ENCODE measurements around the gene CCDC174.

The CCDC174 gene

DNA sequence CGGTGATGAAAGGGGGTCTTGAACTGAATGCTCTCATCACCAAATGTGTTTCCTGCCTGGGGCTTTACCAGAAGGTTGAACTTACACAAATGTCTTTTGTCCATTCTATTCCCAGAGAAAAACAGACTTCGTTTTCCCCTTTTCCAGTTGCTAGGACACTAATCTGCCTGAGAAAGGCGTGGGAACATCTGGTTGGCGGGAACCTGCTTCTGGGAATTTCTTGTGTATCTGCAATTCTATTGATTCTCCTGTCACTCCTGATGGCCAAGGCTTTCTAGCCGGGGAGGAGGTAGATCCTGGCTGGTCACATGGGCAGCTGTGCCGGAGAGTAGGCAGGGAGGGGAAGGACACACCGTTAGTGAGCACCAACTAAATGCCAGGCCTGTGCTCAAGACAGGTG, 31.1 kb upstream of the CCDC174 start:
- TF ChIP-seq, protein P1, sequence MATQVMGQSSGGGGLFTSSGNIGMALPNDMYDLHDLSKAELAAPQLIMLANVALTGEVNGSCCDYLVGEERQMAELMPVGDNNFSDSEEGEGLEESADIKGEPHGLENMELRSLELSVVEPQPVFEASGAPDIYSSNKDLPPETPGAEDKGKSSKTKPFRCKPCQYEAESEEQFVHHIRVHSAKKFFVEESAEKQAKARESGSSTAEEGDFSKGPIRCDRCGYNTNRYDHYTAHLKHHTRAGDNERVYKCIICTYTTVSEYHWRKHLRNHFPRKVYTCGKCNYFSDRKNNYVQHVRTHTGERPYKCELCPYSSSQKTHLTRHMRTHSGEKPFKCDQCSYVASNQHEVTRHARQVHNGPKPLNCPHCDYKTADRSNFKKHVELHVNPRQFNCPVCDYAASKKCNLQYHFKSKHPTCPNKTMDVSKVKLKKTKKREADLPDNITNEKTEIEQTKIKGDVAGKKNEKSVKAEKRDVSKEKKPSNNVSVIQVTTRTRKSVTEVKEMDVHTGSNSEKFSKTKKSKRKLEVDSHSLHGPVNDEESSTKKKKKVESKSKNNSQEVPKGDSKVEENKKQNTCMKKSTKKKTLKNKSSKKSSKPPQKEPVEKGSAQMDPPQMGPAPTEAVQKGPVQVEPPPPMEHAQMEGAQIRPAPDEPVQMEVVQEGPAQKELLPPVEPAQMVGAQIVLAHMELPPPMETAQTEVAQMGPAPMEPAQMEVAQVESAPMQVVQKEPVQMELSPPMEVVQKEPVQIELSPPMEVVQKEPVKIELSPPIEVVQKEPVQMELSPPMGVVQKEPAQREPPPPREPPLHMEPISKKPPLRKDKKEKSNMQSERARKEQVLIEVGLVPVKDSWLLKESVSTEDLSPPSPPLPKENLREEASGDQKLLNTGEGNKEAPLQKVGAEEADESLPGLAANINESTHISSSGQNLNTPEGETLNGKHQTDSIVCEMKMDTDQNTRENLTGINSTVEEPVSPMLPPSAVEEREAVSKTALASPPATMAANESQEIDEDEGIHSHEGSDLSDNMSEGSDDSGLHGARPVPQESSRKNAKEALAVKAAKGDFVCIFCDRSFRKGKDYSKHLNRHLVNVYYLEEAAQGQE (IDR thresholded peaks at IDR 0.05; ENCODE audit: insufficient read depth in 1 of 2, low read depth in 2 of 2, low read length in 2 of 2) = no peak
- TF ChIP-seq SIN3A (IDR thresholded peaks at IDR 0.05; ENCODE audit: borderline replicate concordance, insufficient read depth, low read length) (no peak), FOXP2 (optimal IDR thresholded peaks at IDR 0.05; ENCODE audit: borderline replicate concordance, extremely low read depth, extremely low read length, insufficient read depth) (no peak), POLR2AphosphoS5 (IDR thresholded peaks at IDR 0.05; ENCODE audit: low read depth, low read length) (no peak), TAF1 (IDR thresholded peaks at IDR 0.05; ENCODE audit: borderline replicate concordance, insufficient read depth, low read length) (no peak)

DNA sequence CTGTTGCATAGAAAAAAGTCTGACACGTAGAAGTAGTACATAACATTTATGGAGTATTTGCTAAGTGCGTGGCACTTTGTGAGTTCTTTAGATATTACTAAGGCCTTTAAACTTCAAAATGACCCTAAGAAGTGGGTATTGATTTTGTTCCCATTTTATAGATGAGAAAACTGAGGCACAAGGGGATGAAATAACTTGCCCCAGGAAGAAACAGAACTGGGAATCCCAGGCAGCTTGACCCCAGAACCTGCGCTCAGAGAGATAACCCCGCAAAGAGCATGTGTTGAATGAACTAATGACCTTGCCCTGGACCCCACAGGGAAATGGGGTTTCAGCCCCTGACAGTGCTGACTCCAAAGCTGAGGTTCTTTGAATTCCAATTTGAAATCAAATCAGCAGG, 30.5 kb upstream of the CCDC174 start:
- no peak for TF ChIP-seq POLR2AphosphoS5 (IDR thresholded peaks at IDR 0.05; ENCODE audit: low read depth, low read length)
- TF ChIP-seq, protein P1 (IDR thresholded peaks at IDR 0.05; ENCODE audit: insufficient read depth in 1 of 2, low read depth in 2 of 2, low read length in 2 of 2) = no peak
- no peak for TF ChIP-seq FOXP2 (optimal IDR thresholded peaks at IDR 0.05; ENCODE audit: borderline replicate concordance, extremely low read depth, extremely low read length, insufficient read depth)
- TF ChIP-seq TAF1 (IDR thresholded peaks at IDR 0.05; ENCODE audit: borderline replicate concordance, insufficient read depth, low read length) = no peak
- TF ChIP-seq SIN3A (IDR thresholded peaks at IDR 0.05; ENCODE audit: borderline replicate concordance, insufficient read depth, low read length) = no peak

DNA sequence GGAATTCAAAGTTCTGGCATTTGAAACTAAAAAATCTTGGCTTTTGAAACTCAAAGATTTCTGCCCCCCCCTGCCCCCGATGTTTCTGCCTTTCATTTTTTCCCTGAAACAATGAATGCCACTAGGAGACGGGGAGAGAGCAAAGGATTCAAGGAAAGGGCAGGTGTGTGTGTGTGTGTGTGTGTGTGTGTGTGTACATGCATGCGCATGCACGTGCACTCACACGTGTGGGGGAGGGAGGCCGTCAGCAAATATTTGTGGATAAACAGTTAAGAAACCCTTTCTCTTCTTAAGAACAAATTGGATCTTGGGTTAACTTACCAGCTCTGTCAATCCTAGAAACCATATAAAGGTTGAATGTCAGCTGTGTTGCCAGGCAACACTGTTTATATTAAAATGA, 29.2 kb upstream of the CCDC174 start:
- TF ChIP-seq SIN3A (IDR thresholded peaks at IDR 0.05; ENCODE audit: borderline replicate concordance, insufficient read depth, low read length) = no peak
- TF ChIP-seq POLR2AphosphoS5 (IDR thresholded peaks at IDR 0.05; ENCODE audit: low read depth, low read length) = no peak
- TF ChIP-seq FOXP2 (optimal IDR thresholded peaks at IDR 0.05; ENCODE audit: borderline replicate concordance, extremely low read depth, extremely low read length, insufficient read depth) = no peak
- no peak for TF ChIP-seq TAF1 (IDR thresholded peaks at IDR 0.05; ENCODE audit: borderline replicate concordance, insufficient read depth, low read length)
- TF ChIP-seq, protein P1 (IDR thresholded peaks at IDR 0.05; ENCODE audit: insufficient read depth in 1 of 2, low read depth in 2 of 2, low read length in 2 of 2) = no peak

DNA sequence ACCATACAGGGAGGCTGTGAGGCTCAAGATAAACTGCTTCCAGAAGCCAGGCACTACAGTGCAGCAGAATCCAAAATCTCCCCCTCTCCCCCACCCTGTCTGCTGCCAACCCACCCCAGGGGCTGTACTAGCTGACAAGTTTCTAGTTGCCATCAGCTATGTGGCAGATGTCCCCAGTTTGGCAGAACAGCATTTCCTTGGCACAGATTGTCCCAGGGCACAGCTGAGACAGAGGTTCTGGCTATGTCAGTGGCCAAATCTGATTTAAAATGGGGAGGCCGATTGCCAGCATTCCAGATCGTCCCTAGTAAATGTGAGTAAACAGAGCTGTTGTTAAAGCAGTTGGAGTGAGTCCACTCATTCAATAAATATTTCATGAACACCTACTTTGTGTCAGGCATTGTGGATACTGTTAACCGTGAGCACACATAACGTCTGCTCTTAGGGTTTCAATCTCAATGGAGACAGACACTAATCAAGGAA, 28.0 kb upstream of the CCDC174 start:
- TF ChIP-seq, protein P1 (IDR thresholded peaks at IDR 0.05; ENCODE audit: insufficient read depth in 1 of 2, low read depth in 2 of 2, low read length in 2 of 2) = no peak
- TF ChIP-seq TAF1 (IDR thresholded peaks at IDR 0.05; ENCODE audit: borderline replicate concordance, insufficient read depth, low read length) (no peak), FOXP2 (optimal IDR thresholded peaks at IDR 0.05; ENCODE audit: borderline replicate concordance, extremely low read depth, extremely low read length, insufficient read depth) (no peak), SIN3A (IDR thresholded peaks at IDR 0.05; ENCODE audit: borderline replicate concordance, insufficient read depth, low read length) (no peak), POLR2AphosphoS5 (IDR thresholded peaks at IDR 0.05; ENCODE audit: low read depth, low read length) (no peak)

DNA sequence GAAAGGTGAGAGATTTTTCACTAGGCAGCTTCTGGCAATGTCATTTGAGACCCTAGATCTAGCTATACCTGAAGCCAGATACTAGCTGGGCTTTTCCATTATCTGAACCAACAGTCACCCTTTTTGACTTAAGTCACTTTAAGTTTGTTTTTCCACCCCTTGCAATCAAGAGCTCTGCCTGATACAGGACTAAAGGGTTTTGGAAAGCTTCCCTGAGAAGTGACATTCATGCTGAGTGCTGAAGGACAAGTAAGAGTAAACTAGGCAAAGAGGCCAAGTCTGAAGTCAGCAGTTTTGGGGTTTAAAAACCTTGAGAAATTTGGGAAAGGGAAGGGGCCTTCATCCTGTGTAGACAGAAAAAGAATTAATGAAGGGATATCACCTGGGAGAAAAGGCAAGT, 27.1 kb upstream of the CCDC174 start:
- TF ChIP-seq, protein P1 (IDR thresholded peaks at IDR 0.05; ENCODE audit: insufficient read depth in 1 of 2, low read depth in 2 of 2, low read length in 2 of 2) = no peak
- TF ChIP-seq FOXP2 (optimal IDR thresholded peaks at IDR 0.05; ENCODE audit: borderline replicate concordance, extremely low read depth, extremely low read length, insufficient read depth) (no peak), SIN3A (IDR thresholded peaks at IDR 0.05; ENCODE audit: borderline replicate concordance, insufficient read depth, low read length) (no peak), TAF1 (IDR thresholded peaks at IDR 0.05; ENCODE audit: borderline replicate concordance, insufficient read depth, low read length) (no peak), POLR2AphosphoS5 (IDR thresholded peaks at IDR 0.05; ENCODE audit: low read depth, low read length) (no peak)
